HG03442 (cell line): ENCODE measurements around the gene TUBGCP3.
"Not testable (repeated sequence)": the region's sequence is repeated elsewhere in the genome, so short reads cannot be mapped to it uniquely, and the experiment has no call there.

Experiments
- ATAC-seq: cut with Tn5 transposase; IDR thresholded peaks from one replicate; pipeline ENCODE4 v1.9.1; 2021; ENCODE audit warnings: mild to moderate bottlenecking, moderate library complexity; ENCODE audit not compliant: unreplicated experiment

TUBGCP3 gene

GRCh38 chr13:112487127-112487517, 100.8 kb downstream of the TUBGCP3 start:
- no peak for ATAC-seq

- no peak for ATAC-seq
These were observed 101.4 kb downstream of the TUBGCP3 start for GRCh38 chr13:112486386-112487126.

- ATAC-seq, result not testable (repeated sequence)
These were observed 102.1 kb downstream of the TUBGCP3 start for GRCh38 chr13:112485814-112486213.

- no peak for ATAC-seq
These were observed 104.7 kb downstream of the TUBGCP3 start for GRCh38 chr13:112483299-112483698.

- ATAC-seq, result no peak
These were observed 106.5 kb downstream of the TUBGCP3 start for GRCh38 chr13:112481458-112481857.

- ATAC-seq, result no peak
These were observed 108.6 kb downstream of the TUBGCP3 start for GRCh38 chr13:112479389-112479788.

GRCh38 chr13:112477070-112477619, 110.8 kb downstream of the TUBGCP3 start:
- no peak for ATAC-seq

- ATAC-seq, result no peak
These were observed 112.1 kb downstream of the TUBGCP3 start for GRCh38 chr13:112475889-112476288.

- ATAC-seq, result no peak
These were observed 113.1 kb downstream of the TUBGCP3 start for GRCh38 chr13:112474869-112475268.

GRCh38 chr13:112473818-112474217, 114.1 kb downstream of the TUBGCP3 start:
- no peak for ATAC-seq

- ATAC-seq, result no peak
These were observed 118.7 kb downstream of the TUBGCP3 start for GRCh38 chr13:112469071-112469745.

- no peak for ATAC-seq
These were observed 119.9 kb downstream of the TUBGCP3 start for GRCh38 chr13:112468069-112468468.

GRCh38 chr13:112467236-112467635, 120.7 kb downstream of the TUBGCP3 start:
- no peak for ATAC-seq

GRCh38 chr13:112466132-112467058, 121.6 kb downstream of the TUBGCP3 start:
- no peak for ATAC-seq

GRCh38 chr13:112465251-112466131, 122.5 kb downstream of the TUBGCP3 start:
- ATAC-seq, result no peak

- no peak for ATAC-seq
These were observed 123.2 kb downstream of the TUBGCP3 start for GRCh38 chr13:112464720-112465119.

- no peak for ATAC-seq
These were observed 125.5 kb downstream of the TUBGCP3 start for GRCh38 chr13:112462408-112462807.

- ATAC-seq, result no peak
These were observed 130.5 kb downstream of the TUBGCP3 start for GRCh38 chr13:112457485-112457884.

GRCh38 chr13:112457081-112457480, 130.9 kb downstream of the TUBGCP3 start:
- ATAC-seq, result no peak
